H1 (cell line): ENCODE measurements around the gene TNS3. TPM values are rescaled to one million over a fixed set of nuclear protein-coding genes. Genes with fewer than 3 reads are reported as not detected.

Source experiments
- CREB1 ChIP-seq: IDR thresholded peaks from 2 replicates; pipeline ENCODE4 v1.6.1; 2012; ENCODE audit warnings: inconsistent platforms
- EGR1 ChIP-seq: IDR thresholded peaks from 2 replicates; pipeline ENCODE4 v1.6.1; 2011; ENCODE audit warnings: low read depth, low read length, borderline replicate concordance
- HDAC2 ChIP-seq, 2 experiments: fragments of 300-600 bp in 1 of 2; sonication (generic) in 1 of 2; IDR thresholded peaks; 2 replicates each; pipeline ENCODE4 v1.6.1; 2011 to 2012; ENCODE audit warnings: low read depth in 2 of 2, low read length in 2 of 2, mild to moderate bottlenecking in 2 of 2, moderate library complexity in 2 of 2, borderline replicate concordance in 1 of 2, inconsistent platforms in 1 of 2
- NANOG ChIP-seq: IDR thresholded peaks from 2 replicates; pipeline ENCODE4 v1.6.1; 2011; ENCODE audit warnings: low read length, low read depth, mild to moderate bottlenecking, inconsistent platforms; ENCODE audit not compliant: insufficient read depth, poor library complexity, severe bottlenecking
- PHF8 ChIP-seq: fragments of 200-600 bp; sonication (generic); conservative IDR thresholded peaks from 2 replicates; pipeline ENCODE4 v1.7.1; 2012; ENCODE audit warnings: low read depth, mild to moderate bottlenecking, inconsistent platforms, low read length, moderate library complexity
- polyA plus RNA-seq, 7 experiments: library from polyadenylated mRNA; depleted of rRNA in 3 of 7; stranded (reverse) in 5 of 7; unstranded in 2 of 7; fragments of >200 nt in 5 of 7; fragments of 200-250 nt in 2 of 7; gene quantifications; 1 replicate in 5 of 7; 2 replicates in 1 of 7; 4 replicates in 1 of 7; pipeline versions ENCODE4 v1.2.1 to v1.2.3, GENCODE V29; 2011 to 2013; ENCODE audit warnings: missing spikeins in 2 of 7, mixed read lengths in 2 of 7
- total RNA-seq: library from RNA; stranded (reverse); fragmentation: NEBNext Ultra II Directional; extraction: Animal tissue kit (Norgen Biotek cat#: 25700); gene quantifications from 2 replicates; pipeline ENCODE4 v1.2.1, GENCODE V29; 2021

TNS3 gene
- total and polyA plus RNA-seq, 2 of the 8 experiments (the other 6 are each of a cell fraction or from before 2014, with no cell fraction given), result 11.9 to 24.2 TPM

GRCh38 chr7:47441796-47442604 is 139.9 kb downstream of the TNS3 start (continued):
- TF ChIP-seq HDAC2 (IDR thresholded peaks at IDR 0.05; ENCODE audit: borderline replicate concordance in 1 of 2, low read depth in 2 of 2, low read length in 2 of 2) (no peak), NANOG (no peak), CREB1 (no peak), EGR1 (no peak), PHF8 (no peak)
